HG03095 (cell line): ENCODE data around the gene MZT1.
"Not testable (repeated sequence)": the region's sequence is repeated elsewhere in the genome, so short reads cannot be mapped to it uniquely, and the experiment has no call there.

ENCODE experiments used
- ATAC-seq: cut with Tn5 transposase; IDR thresholded peaks from one replicate; pipeline ENCODE4 v1.9.1; 2021; ENCODE audit warnings: moderate library complexity; ENCODE audit not compliant: unreplicated experiment

Gene MZT1

GRCh38 chr13:72727417-72728289 lies at the start of gene MZT1, which contains the start of gene BORA:
Gene MZT1 (minus strand): TSS chr13:72727629. CDS start chr13:72727602, 27 bp downstream.
Gene BORA (plus strand): TSS chr13:72727923. CDS start chr13:72728941, 1,018 bp downstream.
- peak; percentile 96 for ATAC-seq

GRCh38 chr13:72774019-72774418 lies 46.6 kb upstream of the MZT1 start:
- no peak for ATAC-seq

GRCh38 chr13:72763411-72763810 lies 36.0 kb upstream of the MZT1 start:
- no peak for ATAC-seq

GRCh38 chr13:72760189-72760588 lies 32.8 kb upstream of the MZT1 start:
- ATAC-seq, result no peak

GRCh38 chr13:72757792-72758535 lies 30.5 kb upstream of the MZT1 start:
- ATAC-seq, result no peak

- no peak for ATAC-seq
Observed at GRCh38 chr13:72754111-72754510, 26.7 kb upstream of the MZT1 start.

- no peak for ATAC-seq
Observed at GRCh38 chr13:72751220-72751619, 23.8 kb upstream of the MZT1 start.

GRCh38 chr13:72745260-72745659 lies 17.8 kb upstream of the MZT1 start:
- ATAC-seq, result peak; percentile 58

- no peak for ATAC-seq
Observed at GRCh38 chr13:72740015-72740414, 12.6 kb upstream of the MZT1 start.

- ATAC-seq, result no peak
Observed at GRCh38 chr13:72737033-72737432, 9.6 kb upstream of the MZT1 start.

- ATAC-seq, result no peak
Observed at GRCh38 chr13:72728290-72728605, 819 bp upstream of the MZT1 start.

GRCh38 chr13:72726726-72727416 lies 558 bp downstream of the MZT1 start:
- ATAC-seq, result peak; percentile 23

- not testable (repeated sequence) for ATAC-seq
Observed at GRCh38 chr13:72726185-72726584, 1.2 kb downstream of the MZT1 start.

GRCh38 chr13:72716776-72717175 lies 10.7 kb downstream of the MZT1 start:
- ATAC-seq, result no peak

GRCh38 chr13:72700509-72700908 lies 26.9 kb downstream of the MZT1 start:
- ATAC-seq, result no peak

GRCh38 chr13:72698164-72698563 lies 29.3 kb downstream of the MZT1 start:
- ATAC-seq, result no peak

- no peak for ATAC-seq
Observed at GRCh38 chr13:72696579-72696978, 30.9 kb downstream of the MZT1 start.

GRCh38 chr13:72694314-72694713 lies 33.1 kb downstream of the MZT1 start:
- no peak for ATAC-seq

- no peak for ATAC-seq
Observed at GRCh38 chr13:72693832-72694231, 33.6 kb downstream of the MZT1 start.

- ATAC-seq, result no peak
Observed at GRCh38 chr13:72692884-72693514, 34.4 kb downstream of the MZT1 start.

- ATAC-seq, result no peak
Observed at GRCh38 chr13:72689181-72689696, 38.2 kb downstream of the MZT1 start.
